Measurements from ENCODE around the gene SPINK5. TPM values are rescaled to one million over a fixed set of nuclear protein-coding genes. Genes with fewer than 3 reads are reported as not detected.

Gene SPINK5
- total RNA-seq, 1 experiment from 2014 or later: 5.9 TPM

GRCh38 chr5:148125641-148126040 is 61.9 kb downstream of the SPINK5 start:
- ChIA-PET POLR2A (no interaction called here), CTCF (interaction anchor here (1.0 to 1.4 kb wide), 5 partner anchors 12 to 605 kb away, joined by 3 to 5 read pairs (median 4); no protein-coding TSS in a partner anchor)
- Mint-ChIP-seq H3K9me3 (no peaks in the 10 kb centered on the region), H3K4me3 (no peak overlapping the region), H3K27me3 (ENCODE audit: low read depth) (no peaks in the 10 kb centered on the region), H3K4me1 (no peaks in the 10 kb centered on the region), H3K27ac (no peak overlapping the region), H3K36me3 (peaks cover 9% of the 10 kb centered on the region)
- peak; percentile 56 for ATAC-seq
- no peak for TF ChIP-seq RORB (CRISPR knock-in tag; IDR thresholded peaks at IDR 0.05)
- no peak for TF ChIP-seq GRHL2 (CRISPR knock-in tag; IDR thresholded peaks at IDR 0.05; ENCODE audit: insufficient replicate concordance, severe bottlenecking)
- no peak for TF ChIP-seq PRDM15 (CRISPR knock-in tag; IDR thresholded peaks at IDR 0.05)
- no peak for TF ChIP-seq ZNF263 (CRISPR knock-in tag; IDR thresholded peaks at IDR 0.05; ENCODE audit: low read depth)
- TF ChIP-seq NR2C2 (CRISPR knock-in tag; IDR thresholded peaks at IDR 0.05): no peak
- no peak for TF ChIP-seq NR3C1 (CRISPR knock-in tag; conservative IDR thresholded peaks at IDR 0.05; ENCODE audit: low read depth)
- TF ChIP-seq ZBTB21 (CRISPR knock-in tag; IDR thresholded peaks at IDR 0.05; ENCODE audit: borderline replicate concordance): no peak
- TF ChIP-seq FOXP4 (CRISPR knock-in tag; IDR thresholded peaks at IDR 0.05): no peak
- TF ChIP-seq ZSCAN18 (CRISPR knock-in tag; IDR thresholded peaks at IDR 0.05): no peak
- TF ChIP-seq MAX (CRISPR knock-in tag; IDR thresholded peaks at IDR 0.05): no peak
- TF ChIP-seq MYBL2 (CRISPR knock-in tag; IDR thresholded peaks at IDR 0.05): no peak
- TF ChIP-seq E2F5 (CRISPR knock-in tag; IDR thresholded peaks at IDR 0.05): no peak
- TF ChIP-seq ZNF138 (CRISPR knock-in tag; conservative IDR thresholded peaks at IDR 0.05): no peak
- TF ChIP-seq KAT7 (CRISPR knock-in tag; IDR thresholded peaks at IDR 0.05; ENCODE audit: borderline replicate concordance): no peak
- no peak for TF ChIP-seq CTCF (IDR thresholded peaks at IDR 0.05)
- no peak for DNase-seq (ENCODE audit: low spot score)

Measured in WTC11 (cell line).